Loucy (cell line): ENCODE measurements around the gene CAPNS2.

ENCODE experiments used
- H2AFZ ChIP-seq: fragments of 200-600 bp; sonication (generic); 2 replicates; pipeline ENCODE4 v1.6.0; 2016; ENCODE audit warnings: antibody characterized with exemption, mild to moderate bottlenecking, low read length, moderate library complexity
- H3F3A ChIP-seq: fragments of 200-600 bp; 2 replicates; pipeline ENCODE4 v1.6.0; 2016; ENCODE audit warnings: antibody characterized with exemption, low read depth, mild to moderate bottlenecking
- H3K27me3 ChIP-seq: fragments of 200-600 bp; sonication (generic); 2 replicates; pipeline ENCODE4 v1.6.1; 2014; ENCODE audit warnings: low read length, mild to moderate bottlenecking; ENCODE audit not compliant: insufficient read depth, poor library complexity, severe bottlenecking
- H3K36me3 ChIP-seq: fragments of 200-600 bp; sonication (generic); 2 replicates; pipeline ENCODE4 v1.6.1; 2016; ENCODE audit warnings: low read length; ENCODE audit not compliant: insufficient read depth
- H3K4me1 ChIP-seq: fragments of 200-600 bp; sonication (generic); 2 replicates; pipeline ENCODE4 v1.5.1; 2014; ENCODE audit warnings: low read length, mild to moderate bottlenecking; ENCODE audit not compliant: insufficient read depth, poor library complexity, severe bottlenecking
- H3K4me2 ChIP-seq: fragments of 200-600 bp; sonication (generic); 2 replicates; pipeline ENCODE4 v1.6.0; 2014; ENCODE audit warnings: antibody characterized with exemption, low read length, low read depth, mild to moderate bottlenecking; ENCODE audit not compliant: poor library complexity, severe bottlenecking
- H3K4me3 ChIP-seq: fragments of 200-600 bp; sonication (generic); 2 replicates; pipeline ENCODE4 v1.5.1; 2014; ENCODE audit warnings: low read length, mild to moderate bottlenecking, mixed read lengths; ENCODE audit not compliant: poor library complexity, severe bottlenecking
- H3K79me2 ChIP-seq: fragments of 200-600 bp; sonication (generic); 2 replicates; pipeline ENCODE4 v1.6.1; 2014; ENCODE audit warnings: low read length; ENCODE audit not compliant: insufficient read depth
- H3K9ac ChIP-seq: fragments of 200-600 bp; sonication (generic); 2 replicates; pipeline ENCODE4 v1.6.0; 2014; ENCODE audit warnings: mild to moderate bottlenecking, low read depth, low read length, moderate library complexity; ENCODE audit not compliant: poor library complexity, severe bottlenecking
- H3K9me2 ChIP-seq: fragments of 200-600 bp; sonication (generic); replicated peaks from 2 replicates; pipeline ENCODE4 v1.6.1; 2016; ENCODE audit warnings: low read depth, low read length, mixed read lengths
- H3K9me3 ChIP-seq: fragments of 200-600 bp; sonication (generic); 2 replicates; pipeline ENCODE4 v1.6.1; 2014; ENCODE audit warnings: mild to moderate bottlenecking, antibody characterized with exemption, low read length, low read depth; ENCODE audit not compliant: insufficient read depth
- H4K20me1 ChIP-seq: fragments of 200-600 bp; sonication (generic); 2 replicates; pipeline ENCODE4 v1.6.0; 2014; ENCODE audit warnings: antibody characterized with exemption, low read length, mild to moderate bottlenecking; ENCODE audit not compliant: insufficient read depth, poor library complexity, severe bottlenecking
- CTCF ChIP-seq: fragments of 200-600 bp; sonication (generic); conservative IDR thresholded peaks from 2 replicates; pipeline ENCODE4 v1.5.1; 2014; ENCODE audit warnings: mild to moderate bottlenecking, antibody characterized with exemption, low read length
- EZH2phosphoT487 ChIP-seq: fragments of 200-600 bp; IDR thresholded peaks from 2 replicates; pipeline ENCODE4 v1.6.1; 2018; ENCODE audit warnings: antibody characterized with exemption, mild to moderate bottlenecking, moderate library complexity, borderline replicate concordance

CAPNS2 gene

DNA sequence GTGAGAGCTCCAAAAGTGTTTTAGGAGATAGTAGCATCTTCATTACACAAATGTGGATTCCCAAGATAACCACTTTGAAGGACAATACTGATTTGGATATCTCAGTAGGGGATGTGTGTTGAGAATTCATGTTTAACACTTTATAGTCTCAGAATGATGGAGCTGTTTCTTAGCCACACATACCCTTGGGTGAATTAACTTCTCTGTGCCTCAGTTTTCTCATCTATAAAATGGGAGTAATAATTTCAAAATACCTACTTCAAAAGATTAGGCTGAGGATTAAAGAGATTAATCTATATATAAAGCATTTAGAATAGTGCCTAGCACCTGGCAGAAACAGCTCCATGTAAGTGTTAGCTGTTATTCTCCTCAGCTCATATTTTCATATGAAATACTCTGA is 38.6 kb upstream of the CAPNS2 start:
- no peaks in the 10 kb centered on the region for H3K9me3 ChIP-seq
- TF ChIP-seq EZH2phosphoT487: no peak
- no peak for TF ChIP-seq CTCF
- H3K4me1 ChIP-seq: peaks cover 3% of the 10 kb centered on the region
- no peak overlapping the region for H3K4me3 ChIP-seq
- H4K20me1 ChIP-seq: no peaks in the 10 kb centered on the region
- no peaks in the 10 kb centered on the region for H3F3A ChIP-seq
- H2AFZ ChIP-seq: no peak overlapping the region
- no peaks in the 10 kb centered on the region for H3K27me3 ChIP-seq
- H3K36me3 ChIP-seq: no peaks in the 10 kb centered on the region
- no peaks in the 10 kb centered on the region for H3K79me2 ChIP-seq
- H3K9me2 ChIP-seq: no peaks in the 10 kb centered on the region
- H3K4me2 ChIP-seq: no peak overlapping the region
- no peak overlapping the region for H3K9ac ChIP-seq

DNA sequence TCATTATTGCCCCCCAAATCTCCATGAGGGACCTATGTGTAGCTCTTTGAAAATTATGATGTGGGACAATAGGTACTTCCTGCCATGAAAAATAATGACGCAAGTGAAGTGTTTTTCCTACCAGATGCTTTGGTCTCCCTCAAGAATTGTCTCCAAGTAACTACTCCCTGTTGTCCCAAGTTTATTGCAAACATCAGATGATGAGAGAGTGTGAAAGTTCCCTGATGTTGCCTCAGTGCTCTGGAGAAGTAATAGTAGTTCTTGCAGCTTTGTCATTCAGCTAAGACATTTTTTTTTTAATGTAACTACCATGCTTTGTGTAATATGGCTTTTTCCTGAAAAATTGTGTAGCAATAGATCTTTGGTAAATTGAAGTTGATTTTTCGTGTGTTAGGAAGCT is 37.5 kb upstream of the CAPNS2 start:
- no peaks in the 10 kb centered on the region for H3K9me2 ChIP-seq
- no peaks in the 10 kb centered on the region for H3F3A ChIP-seq
- peaks cover 3% of the 10 kb centered on the region for H3K4me1 ChIP-seq
- no peak overlapping the region for H3K4me3 ChIP-seq
- H4K20me1 ChIP-seq: no peaks in the 10 kb centered on the region
- H3K9me3 ChIP-seq: no peaks in the 10 kb centered on the region
- H3K9ac ChIP-seq: no peak overlapping the region
- H2AFZ ChIP-seq: no peak overlapping the region
- no peaks in the 10 kb centered on the region for H3K27me3 ChIP-seq
- no peak overlapping the region for H3K4me2 ChIP-seq
- TF ChIP-seq CTCF (no peak), EZH2phosphoT487 (no peak)
- H3K36me3 ChIP-seq: no peaks in the 10 kb centered on the region
- H3K79me2 ChIP-seq: no peaks in the 10 kb centered on the region

- Histone ChIP-seq H3K4me1 (peaks cover 3% of the 10 kb centered on the region), H3K4me2 (no peak overlapping the region), H3K79me2 (no peaks in the 10 kb centered on the region), H4K20me1 (no peaks in the 10 kb centered on the region), H3K9me3 (no peaks in the 10 kb centered on the region), H2AFZ (no peak overlapping the region), H3K4me3 (no peak overlapping the region), H3K9me2 (no peaks in the 10 kb centered on the region), H3K9ac (no peak overlapping the region), H3K36me3 (no peaks in the 10 kb centered on the region), H3F3A (no peaks in the 10 kb centered on the region), H3K27me3 (no peaks in the 10 kb centered on the region)
- TF ChIP-seq EZH2phosphoT487: no peak
- no peak for TF ChIP-seq CTCF
These were observed 36.1 kb upstream of the CAPNS2 start for GRCh38 chr16:55530316-55530856.
